GM18507 (cell line): ENCODE data around the gene PERM1.
"Not testable (repeated sequence)": the region's sequence is repeated elsewhere in the genome, so short reads cannot be mapped to it uniquely, and the experiment has no call there.

Experiments used
- DNase-seq: peaks from one replicate; pipeline ENCODE4 v3.0.0; 2011; ENCODE audit warnings: low read depth; ENCODE audit not compliant: insufficient read length; ENCODE audit errors: extremely low spot score
- FAIRE-seq: peaks from 2 replicates; lab custom pipeline; 2011; peaks lifted over from hg19 to GRCh38; lab: Jason Lieb, UNC

PERM1 gene

DNA sequence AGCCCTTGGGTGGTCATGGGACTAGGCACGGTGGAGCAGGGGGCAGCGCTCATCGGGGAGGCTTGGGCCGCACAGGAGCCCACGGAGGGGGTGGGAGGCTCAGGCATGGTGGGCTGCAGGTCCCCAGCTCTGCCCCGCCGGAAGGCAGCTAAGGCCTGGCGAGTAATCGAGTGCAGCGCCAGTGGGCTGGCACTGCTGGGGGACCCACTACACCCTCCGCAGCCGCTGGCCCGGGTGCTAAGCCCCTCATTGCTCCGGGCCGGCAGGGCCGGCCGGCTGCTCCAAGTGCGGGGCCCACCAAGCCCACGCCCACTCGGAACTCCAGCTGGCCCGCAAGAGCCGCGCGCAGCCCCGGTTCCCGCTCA is 36.4 kb upstream of the PERM1 start:
- not testable (repeated sequence) for FAIRE-seq, DNase-seq

DNA sequence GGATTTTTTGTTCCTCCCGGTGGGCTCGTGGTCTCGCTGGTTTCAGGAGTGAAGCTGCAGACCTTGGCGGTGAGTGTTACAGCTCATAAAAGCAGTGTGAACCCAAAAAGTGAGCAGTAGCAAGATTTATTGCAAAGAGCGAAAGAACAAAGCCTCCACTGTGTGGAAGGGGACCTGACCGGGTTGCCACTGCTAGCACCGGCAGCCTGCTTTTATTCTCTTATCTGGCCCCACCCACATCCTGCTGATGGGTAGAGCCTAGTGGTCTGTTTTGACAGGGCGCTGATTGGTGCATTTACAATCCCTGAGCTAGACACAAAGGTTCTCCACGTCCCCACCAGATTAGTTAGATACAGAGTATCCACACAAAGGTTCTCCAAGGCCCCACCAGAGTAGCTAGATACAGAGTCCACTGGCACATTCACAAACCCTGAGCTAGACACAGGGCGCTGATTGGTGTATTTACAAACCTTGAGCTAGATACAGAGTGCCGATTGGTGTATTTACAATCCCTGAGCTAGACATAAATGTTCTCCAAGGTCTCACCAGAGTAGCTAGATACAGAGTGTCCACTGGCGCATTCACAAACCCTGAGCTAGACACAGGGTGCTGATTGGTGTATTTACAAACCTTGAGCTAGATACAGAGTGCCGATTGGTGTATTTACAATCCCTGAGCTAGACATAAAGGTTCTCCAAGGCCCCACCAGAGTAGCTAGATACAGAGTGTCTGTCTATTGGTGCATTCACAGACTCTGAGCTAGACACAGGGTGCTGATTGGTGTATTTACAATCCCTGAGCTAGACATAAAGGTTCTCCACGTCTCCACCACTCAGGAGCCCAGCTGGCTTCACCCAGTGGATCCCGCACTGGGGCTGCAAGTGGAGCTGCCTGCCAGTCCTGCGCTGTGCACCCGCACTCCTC is 35.8 kb upstream of the PERM1 start:
- DNase-seq, FAIRE-seq: not testable (repeated sequence)

DNA sequence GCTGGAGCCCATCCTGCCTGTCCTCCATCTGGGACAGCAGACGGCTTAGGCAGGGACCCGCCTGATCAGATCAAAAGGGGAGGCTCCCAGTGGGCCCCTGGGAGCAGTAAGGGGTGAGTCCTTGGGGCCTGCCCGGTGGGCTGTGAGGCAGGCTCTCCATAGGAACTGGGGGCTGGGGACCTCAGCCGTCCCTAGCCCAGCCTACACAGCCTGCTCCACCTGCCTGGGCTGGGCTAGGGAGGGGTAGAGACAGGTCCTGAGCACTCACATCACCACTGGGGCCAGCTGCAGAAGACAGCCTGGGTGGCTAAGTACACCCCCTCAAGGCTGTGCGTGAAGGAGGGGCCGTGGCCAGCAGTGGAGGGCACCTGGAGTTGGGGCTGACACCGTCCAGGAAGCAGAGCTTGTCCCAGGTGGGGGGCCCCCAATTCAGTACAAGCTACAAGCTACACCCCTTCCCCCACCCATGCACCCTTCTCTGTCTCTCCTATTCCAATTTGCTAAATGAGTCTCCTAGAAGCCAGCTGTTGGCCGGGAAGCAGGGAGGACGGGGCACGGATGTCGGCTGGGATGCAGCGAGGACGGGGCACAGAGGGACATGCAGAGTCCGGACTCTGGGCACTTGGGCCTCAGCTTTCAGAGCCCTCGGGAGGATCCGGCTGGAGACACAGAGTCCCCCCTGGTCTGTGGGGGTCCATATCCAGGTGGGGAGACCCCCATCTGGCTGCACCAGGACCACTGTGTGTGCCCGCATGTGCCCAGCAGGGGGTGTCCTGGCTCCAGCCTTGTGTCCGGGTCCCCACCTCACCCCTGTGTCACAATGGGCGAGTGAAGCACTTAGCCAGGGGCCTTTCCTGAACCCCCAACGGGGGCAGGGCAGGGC is 33.1 kb upstream of the PERM1 start:
- no peak for FAIRE-seq
- DNase-seq: no peak

DNA sequence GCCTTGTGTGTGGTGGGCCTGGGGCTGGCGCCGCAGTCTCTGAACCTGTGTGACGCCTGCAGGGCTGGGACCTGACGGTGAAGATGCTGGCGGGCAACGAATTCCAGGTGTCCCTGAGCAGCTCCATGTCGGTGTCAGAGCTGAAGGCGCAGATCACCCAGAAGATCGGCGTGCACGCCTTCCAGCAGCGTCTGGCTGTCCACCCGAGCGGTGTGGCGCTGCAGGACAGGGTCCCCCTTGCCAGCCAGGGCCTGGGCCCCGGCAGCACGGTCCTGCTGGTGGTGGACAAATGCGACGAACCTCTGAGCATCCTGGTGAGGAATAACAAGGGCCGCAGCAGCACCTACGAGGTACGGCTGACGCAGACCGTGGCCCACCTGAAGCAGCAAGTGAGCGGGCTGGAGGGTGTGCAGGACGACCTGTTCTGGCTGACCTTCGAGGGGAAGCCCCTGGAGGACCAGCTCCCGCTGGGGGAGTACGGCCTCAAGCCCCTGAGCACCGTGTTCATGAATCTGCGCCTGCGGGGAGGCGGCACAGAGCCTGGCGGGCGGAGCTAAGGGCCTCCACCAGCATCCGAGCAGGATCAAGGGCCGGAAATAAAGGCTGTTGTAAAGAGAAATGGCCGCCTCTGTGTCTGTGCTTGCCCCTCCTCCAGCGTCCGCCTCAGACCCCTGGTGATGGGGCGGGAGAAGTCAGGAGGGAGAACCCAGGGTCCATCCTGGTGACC is 32.2 kb upstream of the PERM1 start:
- DNase-seq: no peak
- peak; percentile 33 for FAIRE-seq

DNA sequence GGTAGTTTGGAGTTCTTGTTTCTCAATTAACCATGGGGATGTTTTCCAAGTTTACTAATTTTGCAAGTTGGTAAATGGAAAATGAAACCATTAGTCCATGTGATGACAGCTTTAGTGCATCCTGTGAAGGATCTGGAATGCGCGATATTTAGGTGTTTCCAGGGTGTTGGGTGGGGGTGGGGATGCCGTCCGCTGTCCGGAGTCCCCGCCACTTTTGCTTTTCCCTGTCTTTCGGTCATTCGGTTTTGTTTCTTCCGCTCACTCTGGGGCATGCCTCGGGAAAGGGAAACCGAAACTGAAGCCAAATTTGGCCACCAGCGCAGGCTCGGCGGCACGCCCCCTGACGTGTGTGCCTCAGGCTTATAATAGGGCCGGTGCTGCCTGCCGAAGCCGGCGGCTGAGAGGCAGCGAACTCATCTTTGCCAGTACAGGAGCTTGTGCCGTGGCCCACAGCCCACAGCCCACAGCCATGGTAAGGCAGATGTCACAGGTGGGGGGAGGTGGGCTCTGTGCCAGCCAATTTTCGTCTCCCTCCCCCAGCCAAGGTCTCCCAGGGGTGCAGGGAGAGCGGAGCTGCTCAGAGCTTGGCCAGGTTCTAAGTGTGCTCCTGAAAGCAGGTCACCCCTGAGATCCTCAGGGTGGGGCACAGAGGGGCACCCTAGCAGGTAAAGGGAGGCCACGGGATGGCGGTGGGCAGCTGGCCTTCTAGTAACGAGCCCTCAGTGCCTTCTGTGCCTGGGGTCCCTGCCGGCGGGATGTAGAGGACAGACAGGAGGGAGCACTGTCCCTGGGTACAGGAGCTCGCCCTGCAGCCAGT is 31.4 kb upstream of the PERM1 start, which contains the start of gene ISG15:
ISG15 (plus strand) TSS at position 393 of the 817 bp plus-strand sequence; CDS start at position 470, 77 bp downstream.
- no peak for DNase-seq
- FAIRE-seq: peak; percentile 93

DNA sequence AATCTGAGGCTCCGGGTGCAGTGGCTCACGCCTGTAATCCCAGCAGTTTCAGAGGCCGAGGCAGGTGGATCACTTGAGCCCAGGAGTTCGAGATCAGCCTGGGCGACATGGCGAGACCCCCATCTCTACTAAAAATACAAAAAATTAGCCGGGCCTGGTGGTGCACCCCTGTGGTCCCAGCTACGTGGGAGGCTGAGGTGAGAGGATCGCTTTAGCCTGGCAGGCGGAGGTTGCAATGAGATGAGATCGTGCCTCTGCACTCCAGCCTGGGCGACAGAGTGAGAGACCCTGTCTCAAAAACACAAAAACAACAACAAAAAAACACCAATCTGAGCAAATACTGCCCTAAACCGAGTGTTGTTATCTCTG is 30.8 kb upstream of the PERM1 start:
- not testable (repeated sequence) for DNase-seq, FAIRE-seq

DNA sequence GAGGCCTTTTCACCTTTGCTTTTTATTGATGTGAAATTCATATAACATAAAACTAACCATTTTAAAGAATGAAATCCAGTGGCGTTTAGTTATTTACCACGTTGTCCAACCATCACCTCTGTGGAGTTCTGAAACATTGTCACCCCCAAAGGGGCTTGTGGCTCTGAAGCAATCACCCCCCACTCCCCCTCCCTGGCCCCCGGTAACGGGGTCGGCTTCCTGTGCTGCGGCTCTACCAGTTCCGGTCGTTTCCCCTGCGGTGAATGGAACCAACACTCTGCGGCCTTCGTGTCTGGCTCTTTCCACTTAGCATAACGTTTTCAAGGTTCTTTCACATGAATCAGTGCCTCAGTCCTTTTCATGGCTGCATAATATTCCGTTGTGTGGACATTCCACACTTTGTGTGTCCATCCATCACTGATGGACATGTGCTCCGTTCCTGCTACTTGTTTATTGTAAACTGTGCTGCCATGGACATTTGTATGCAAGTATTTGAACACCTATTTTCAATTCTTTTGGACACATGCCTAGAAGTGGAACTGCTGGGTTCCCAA is 29.6 kb upstream of the PERM1 start:
- DNase-seq: no peak
- no peak for FAIRE-seq

DNA sequence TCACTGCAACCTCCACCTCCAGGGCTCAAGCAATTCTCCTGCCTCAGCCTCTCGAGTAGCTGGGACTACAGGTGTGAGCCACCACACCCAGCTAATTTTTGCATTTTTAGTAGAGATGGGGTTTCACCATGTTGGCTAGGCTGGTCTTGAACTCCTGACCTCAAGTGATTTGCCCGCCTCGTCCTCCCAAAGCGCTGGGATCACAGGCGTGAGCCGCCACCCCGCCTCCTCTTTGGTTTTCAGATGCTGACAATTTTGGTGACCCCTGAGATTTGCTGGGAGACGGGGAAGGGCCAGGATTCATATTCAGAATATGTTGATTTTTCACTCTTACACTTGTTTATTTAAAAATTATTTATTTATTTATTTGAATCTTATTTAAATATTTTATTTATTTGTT is 28.2 kb upstream of the PERM1 start:
- not testable (repeated sequence) for FAIRE-seq, DNase-seq

DNA sequence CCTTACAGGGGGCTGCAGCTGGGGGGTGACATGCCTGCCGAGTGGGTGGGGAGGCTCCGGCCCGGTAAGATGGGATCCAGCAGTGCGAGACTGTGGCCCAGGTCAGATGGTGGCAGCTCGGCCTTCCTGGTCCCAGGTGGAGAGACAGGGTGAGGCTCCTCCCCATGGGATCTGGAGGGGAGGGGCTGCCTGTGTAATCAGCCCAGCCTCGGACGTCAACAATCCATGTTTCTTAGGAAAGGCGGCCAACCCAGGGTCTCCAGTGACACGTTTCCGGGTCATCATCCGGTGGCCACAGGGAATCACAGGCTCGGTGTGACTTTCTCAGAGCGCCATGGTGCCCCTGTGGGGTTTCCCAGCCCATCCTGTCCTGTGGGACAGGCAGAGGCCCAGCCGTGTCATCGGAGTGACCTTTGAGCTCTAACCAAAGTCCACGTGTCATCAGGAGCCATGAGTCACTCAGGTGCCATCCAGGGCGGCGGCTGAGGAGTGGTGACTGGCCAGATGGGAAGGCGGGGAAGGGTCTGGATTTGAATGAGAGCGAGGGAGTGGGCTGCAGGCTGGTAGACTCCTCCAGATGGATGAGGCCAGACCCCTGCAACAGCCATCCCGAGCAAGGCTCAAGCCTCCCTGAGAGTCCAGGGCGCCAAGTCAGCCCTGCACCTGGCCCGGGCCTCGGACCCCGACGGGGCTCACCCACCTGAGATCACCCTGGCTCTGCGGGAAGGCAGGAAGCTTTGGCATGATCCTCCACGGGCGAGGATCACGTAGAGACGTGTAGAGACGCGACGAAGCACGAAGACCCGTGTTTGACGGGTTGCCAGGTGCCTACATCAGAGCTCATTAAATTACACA is 24.6 kb upstream of the PERM1 start:
- DNase-seq (no peak), FAIRE-seq (no peak)

DNA sequence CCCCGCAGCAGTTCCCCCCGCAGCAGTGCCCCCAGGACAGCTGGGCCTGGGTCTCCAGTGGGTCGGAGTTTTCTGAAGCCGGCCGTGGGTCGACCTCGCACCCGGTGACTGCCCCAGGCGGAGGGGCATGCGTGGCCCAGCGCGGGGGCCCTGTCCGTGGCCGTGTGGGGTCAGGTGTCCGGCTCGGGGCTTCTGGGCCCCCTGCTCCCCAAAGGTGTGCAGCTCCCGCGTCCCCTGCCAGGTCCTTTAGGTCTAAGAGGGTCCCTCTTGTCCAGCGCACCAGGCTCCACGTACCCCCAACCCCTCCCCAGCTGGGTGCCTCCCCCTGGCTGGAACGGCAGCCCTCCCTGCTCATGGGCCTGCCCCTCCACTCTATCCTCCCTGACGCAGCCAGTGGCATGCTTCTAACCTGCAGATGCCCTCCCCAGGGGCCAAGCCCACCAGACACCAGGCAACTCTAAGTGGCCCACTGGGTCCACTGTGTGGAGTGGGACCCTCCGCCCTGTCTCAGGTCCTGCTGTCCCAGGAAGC is 23.9 kb upstream of the PERM1 start:
- no peak for DNase-seq

DNA sequence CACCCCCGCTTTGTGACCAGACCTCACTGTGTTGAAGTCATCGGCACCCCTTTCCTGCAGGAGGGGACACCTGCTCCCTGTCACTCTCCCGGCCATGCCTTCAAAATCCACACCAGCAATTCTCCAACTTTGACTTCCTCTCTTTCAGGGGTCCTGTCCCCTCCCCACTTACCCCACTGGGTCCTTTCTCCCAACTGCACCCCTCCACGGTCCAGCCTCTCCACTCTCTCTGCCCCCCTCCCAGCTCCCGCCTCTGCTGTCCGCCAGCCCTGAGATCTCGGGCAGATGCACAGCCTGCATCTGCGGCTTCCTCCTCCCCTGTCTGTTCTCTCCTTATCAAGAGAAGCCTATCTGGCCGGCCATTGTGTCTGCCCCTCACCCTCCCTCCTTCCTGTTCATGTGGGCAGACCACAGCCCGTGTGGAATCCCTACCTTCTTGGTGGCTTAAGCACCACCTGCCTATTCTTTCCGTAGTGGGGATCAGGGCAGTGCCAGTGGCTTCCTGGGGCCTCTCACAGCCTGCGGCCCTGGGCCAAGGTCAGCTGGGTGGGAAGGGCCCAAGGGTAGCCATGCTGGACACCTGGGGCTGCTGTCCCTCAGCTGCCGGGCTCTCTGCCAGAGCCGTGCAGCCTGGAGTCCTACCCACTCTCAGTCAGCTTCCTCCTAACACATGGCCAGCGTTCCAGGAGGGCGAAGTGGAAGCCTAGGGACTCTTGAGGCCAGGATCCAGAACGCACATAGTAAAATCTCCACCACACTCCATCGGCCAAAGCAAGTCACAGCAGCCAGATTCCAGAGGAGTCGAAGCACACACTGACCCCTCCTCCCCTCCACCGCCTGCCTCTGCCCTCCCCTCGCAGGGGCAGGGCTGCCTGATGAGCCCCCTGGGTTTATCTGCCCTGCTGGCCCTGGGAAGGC is 23.1 kb upstream of the PERM1 start:
- no peak for DNase-seq
- FAIRE-seq: peak; percentile 9

More for the DNA sequence above, 23.9 kb upstream of the PERM1 start:
- no peak for FAIRE-seq

DNA sequence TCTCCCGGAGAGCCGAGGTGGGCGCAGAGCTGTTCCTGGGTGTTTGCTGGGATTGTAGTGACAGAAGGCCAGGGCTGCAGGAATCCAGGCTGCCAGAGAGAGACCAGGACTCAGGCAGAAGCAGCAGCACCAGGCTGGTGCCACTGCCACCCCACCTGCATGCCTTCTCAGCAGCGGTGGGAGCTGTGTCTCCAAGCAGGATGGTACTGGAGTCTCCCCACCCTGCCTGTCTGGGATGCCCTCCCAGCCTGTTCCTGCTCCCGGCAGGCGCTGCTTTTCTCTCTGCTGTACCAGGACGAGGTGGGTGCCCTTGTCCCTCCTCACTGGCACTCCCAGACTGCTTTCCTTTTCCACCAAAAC is 22.5 kb upstream of the PERM1 start:
- no peak for FAIRE-seq

DNA sequence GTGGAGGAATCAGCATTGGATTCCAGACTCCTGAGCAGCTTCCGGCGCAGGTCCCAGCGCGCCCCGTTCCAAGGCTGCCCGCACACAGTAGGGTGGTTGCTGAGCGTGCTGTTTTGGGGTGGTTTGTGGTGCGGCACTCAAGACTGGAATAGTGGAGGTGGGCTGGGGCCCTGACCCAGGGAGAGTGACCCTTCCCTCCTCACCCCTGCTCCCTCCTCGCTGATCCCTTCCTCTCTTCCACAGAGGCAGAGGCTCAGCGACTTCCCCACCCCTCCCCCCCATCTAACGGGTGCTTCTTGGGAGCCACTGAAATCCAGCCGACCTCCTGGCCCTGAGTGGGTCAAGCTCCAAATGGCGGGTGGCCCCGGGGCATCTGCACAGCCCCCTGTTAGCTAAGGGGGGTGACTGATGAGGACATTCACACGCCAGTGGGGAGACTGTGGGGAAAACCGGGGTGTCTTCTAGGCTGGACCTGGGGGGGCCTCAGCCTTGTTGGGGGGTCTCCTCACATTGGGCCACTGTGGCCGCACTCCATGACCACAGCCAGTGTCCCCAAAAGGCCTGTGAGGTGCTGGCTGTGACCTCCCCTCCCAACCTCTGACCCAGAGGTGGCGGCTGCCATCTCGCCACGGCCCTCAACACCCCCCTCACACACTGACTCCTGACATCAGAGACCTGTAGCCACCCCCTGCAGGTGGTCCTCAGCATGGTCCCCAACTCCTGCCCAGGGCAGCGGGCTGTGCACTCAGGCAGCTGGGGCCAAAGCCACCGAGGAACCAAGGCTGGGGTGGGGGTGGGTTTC is 21.9 kb upstream of the PERM1 start:
- no peak for DNase-seq
- FAIRE-seq: no peak

More for the DNA sequence above, 22.5 kb upstream of the PERM1 start:
- DNase-seq: no peak

DNA sequence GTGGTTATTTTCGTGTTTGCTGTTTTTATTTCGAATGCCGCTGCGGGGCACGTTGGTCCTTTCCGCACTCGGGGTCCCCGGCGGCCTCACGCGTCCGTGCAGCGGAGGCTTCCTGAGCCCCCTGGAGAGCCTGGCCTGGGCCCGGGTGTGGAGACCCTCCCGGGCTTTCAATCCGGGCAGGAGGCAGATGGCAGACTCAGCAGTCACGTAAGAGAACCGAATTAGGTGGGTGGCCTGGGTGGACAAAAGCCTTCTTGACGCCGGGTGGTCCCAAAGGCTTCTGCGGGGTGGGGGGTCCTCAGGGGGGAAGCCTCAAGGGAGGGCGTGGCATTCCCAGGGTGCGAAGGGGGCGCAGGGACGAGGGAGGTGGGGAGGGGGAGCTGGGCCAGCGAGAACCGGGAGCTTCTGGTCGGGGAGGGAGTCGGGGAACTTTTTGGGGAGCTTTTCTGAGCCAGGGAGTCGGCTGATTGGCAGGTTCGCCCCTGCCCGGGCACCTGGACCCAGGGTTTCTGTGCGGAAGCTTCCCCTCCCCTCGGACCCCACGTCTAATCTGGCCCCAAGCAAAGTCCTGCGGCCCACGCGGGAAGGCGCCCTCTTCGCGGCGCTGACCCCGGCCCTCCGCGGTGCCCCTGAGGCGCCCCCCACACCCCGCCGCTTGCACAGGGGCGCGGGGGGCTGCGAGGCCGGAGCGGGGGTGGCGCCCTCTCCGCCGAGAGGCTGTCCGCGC is 19.3 kb upstream of the PERM1 start:
- FAIRE-seq (no peak), DNase-seq (no peak)

DNA sequence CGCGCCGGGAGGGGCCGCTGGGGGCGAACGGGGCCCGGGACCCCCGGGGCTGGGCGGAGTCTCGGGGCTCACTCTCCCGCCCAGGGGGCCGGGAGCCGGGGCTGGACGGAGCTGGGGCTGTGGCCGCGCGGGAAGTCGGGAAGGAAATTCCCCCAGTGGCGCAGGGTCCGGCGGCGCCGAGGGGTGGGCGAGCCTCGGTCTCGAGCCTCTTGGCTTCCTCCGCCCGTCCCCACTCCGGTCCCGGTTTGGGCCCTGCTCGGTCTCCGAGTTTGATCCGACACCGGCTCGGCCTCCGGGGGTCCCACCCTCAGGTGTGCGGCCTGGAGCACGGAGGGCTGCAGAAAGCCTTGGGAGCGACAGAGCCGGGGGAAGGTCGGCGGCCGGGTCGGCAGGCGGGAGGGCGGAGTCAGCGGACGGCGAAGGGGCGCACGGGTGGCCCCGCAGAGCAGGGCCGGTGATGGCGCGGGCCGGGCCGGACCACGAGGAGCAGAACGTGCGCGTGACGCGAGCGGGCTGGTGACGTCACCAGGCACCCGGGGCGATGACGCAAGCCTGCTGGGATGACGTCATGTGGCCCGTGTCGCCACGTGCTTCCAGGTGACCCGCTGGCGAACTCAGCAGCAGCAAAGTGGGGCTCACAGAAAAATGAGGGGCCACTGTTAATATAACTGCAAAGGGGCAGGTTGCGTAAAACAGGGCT is 18.6 kb upstream of the PERM1 start:
- peak; percentile 42 for FAIRE-seq
- no peak for DNase-seq
